Neural progenitor cell (in vitro differentiated cells): ENCODE results near the gene TRA2B. TPM values are rescaled to one million over a fixed set of nuclear protein-coding genes. Genes with fewer than 3 reads are reported as not detected.

Experiments
- DNase-seq: peaks from one replicate; pipeline ENCODE4 v3.0.0-alpha.2; 2016; ENCODE audit warnings: low spot score
- H2AFZ ChIP-seq: fragments of 200-600 bp; sonication (generic); replicated peaks from 2 replicates; pipeline ENCODE4 v1.6.1; 2016; ENCODE audit warnings: antibody characterized with exemption
- H3F3A ChIP-seq: fragments of 200-600 bp; sonication (generic); 2 replicates; pipeline ENCODE4 v1.6.1; 2016; ENCODE audit warnings: antibody characterized with exemption, low read depth
- H3K27ac ChIP-seq: fragments of 200-600 bp; sonication (generic); 2 replicates; pipeline ENCODE4 v1.5.1; 2016; ENCODE audit warnings: mild to moderate bottlenecking
- H3K27me3 ChIP-seq: fragments of 200-600 bp; sonication (generic); 2 replicates; pipeline ENCODE4 v1.6.1; 2016; ENCODE audit warnings: mild to moderate bottlenecking, moderate library complexity
- H3K36me3 ChIP-seq: fragments of 200-600 bp; sonication (generic); 2 replicates; pipeline ENCODE4 v1.5.1; 2016
- H3K4me1 ChIP-seq: fragments of 200-600 bp; sonication (generic); 2 replicates; pipeline ENCODE4 v1.6.1; 2016; ENCODE audit warnings: mixed run types
- H3K4me2 ChIP-seq: fragments of 200-600 bp; sonication (generic); 2 replicates; pipeline ENCODE4 v1.6.1; 2016
- H3K4me3 ChIP-seq: fragments of 200-600 bp; sonication (generic); 2 replicates; pipeline ENCODE4 v1.5.1; 2016
- H3K79me2 ChIP-seq: fragments of 200-600 bp; sonication (generic); 2 replicates; pipeline ENCODE4 v1.6.1; 2016; ENCODE audit warnings: low read depth
- H3K9ac ChIP-seq: fragments of 200-600 bp; sonication (generic); 2 replicates; pipeline ENCODE4 v1.6.1; 2016
- H3K9me3 ChIP-seq: fragments of 200-600 bp; sonication (generic); 2 replicates; pipeline ENCODE4 v1.5.1; 2016; ENCODE audit warnings: low read depth
- H4K20me1 ChIP-seq: fragments of 200-600 bp; sonication (generic); 2 replicates; pipeline ENCODE4 v1.6.1; 2016; ENCODE audit warnings: low read depth
- H3K27ac Mint-ChIP-seq: 3 replicates; pipeline ENCODE4 v1.8.0; 2021; ENCODE audit warnings: mixed read lengths
- H3K27me3 Mint-ChIP-seq: 2 replicates; pipeline ENCODE4 v1.8.0; 2022; ENCODE audit warnings: low read depth, mild to moderate bottlenecking, inconsistent platforms, moderate library complexity, mixed read lengths; ENCODE audit not compliant: insufficient read depth
- H3K36me3 Mint-ChIP-seq: 3 replicates; pipeline ENCODE4 v1.8.0; 2021; ENCODE audit warnings: mixed read lengths
- H3K4me1 Mint-ChIP-seq: 3 replicates; pipeline ENCODE4 v1.8.0; 2021; ENCODE audit warnings: mixed read lengths
- H3K4me3 Mint-ChIP-seq: 3 replicates; pipeline ENCODE4 v1.8.0; 2021; ENCODE audit warnings: mild to moderate bottlenecking, moderate library complexity, mixed read lengths
- H3K9me3 Mint-ChIP-seq: 3 replicates; pipeline ENCODE4 v1.8.0; 2020; ENCODE audit warnings: mixed read lengths
- CTCF ChIP-seq: fragments of 200-600 bp; sonication (generic); IDR thresholded peaks from 2 replicates; pipeline ENCODE4 v1.5.1; 2017; ENCODE audit warnings: antibody characterized with exemption, mild to moderate bottlenecking
- EZH2 ChIP-seq: fragments of 200-600 bp; sonication (generic); IDR thresholded peaks from 2 replicates; pipeline ENCODE4 v1.6.1; 2017; ENCODE audit warnings: antibody characterized with exemption, mild to moderate bottlenecking, moderate library complexity
- EZH2phosphoT487 ChIP-seq: fragments of 200-600 bp; sonication (generic); IDR thresholded peaks from 2 replicates; pipeline ENCODE4 v1.6.1; 2017; ENCODE audit warnings: antibody characterized with exemption
- total RNA-seq: library from RNA; depleted of rRNA; stranded (reverse); fragments of >200 nt; gene quantifications from 2 replicates; pipeline ENCODE4 v1.2.3, GENCODE V29; 2015; ENCODE audit warnings: low replicate concordance

TRA2B gene
- total RNA-seq, 1 donor from 2014 or later, result 431 TPM

- no peaks in the 10 kb centered on the region for H3K36me3 Mint-ChIP-seq
- H2AFZ ChIP-seq, result no peak overlapping the region
- no peak for TF ChIP-seq EZH2
- no peak overlapping the region for H3K27ac ChIP-seq
- H3F3A ChIP-seq, result no peaks in the 10 kb centered on the region
- no peaks in the 10 kb centered on the region for H3K79me2 ChIP-seq
- peaks cover 5% of the 10 kb centered on the region for H3K27me3 Mint-ChIP-seq
- no peaks in the 10 kb centered on the region for H3K27me3 ChIP-seq
- H3K4me1 ChIP-seq, result no peaks in the 10 kb centered on the region
- H3K4me3 ChIP-seq, result no peak overlapping the region
- no peak overlapping the region for H3K27ac Mint-ChIP-seq
- no peaks in the 10 kb centered on the region for H3K36me3 ChIP-seq
- H3K4me2 ChIP-seq, result no peak overlapping the region
- H4K20me1 ChIP-seq, result no peaks in the 10 kb centered on the region
- no peak overlapping the region for H3K4me3 Mint-ChIP-seq
- H3K4me1 Mint-ChIP-seq, result peaks cover 3% of the 10 kb centered on the region
- no peak for DNase-seq
- no peaks in the 10 kb centered on the region for H3K9me3 Mint-ChIP-seq
- no peaks in the 10 kb centered on the region for H3K9me3 ChIP-seq
- no peak overlapping the region for H3K9ac ChIP-seq
Measured at GRCh38 chr3:185874119-185874518, 63.7 kb downstream of the TRA2B start.

GRCh38 chr3:185867650-185868049 is 70.2 kb downstream of the TRA2B start:
- no peaks in the 10 kb centered on the region for H3K27me3 ChIP-seq
- no peaks in the 10 kb centered on the region for H3F3A ChIP-seq
- H3K9me3 ChIP-seq, result no peaks in the 10 kb centered on the region
- no peaks in the 10 kb centered on the region for H4K20me1 ChIP-seq
- H3K4me1 ChIP-seq, result peaks cover 10% of the 10 kb centered on the region
- Mint-ChIP-seq H3K4me3 (no peak overlapping the region), H3K27me3 (peaks cover 2% of the 10 kb centered on the region), H3K36me3 (no peaks in the 10 kb centered on the region), H3K4me1 (peaks cover 5% of the 10 kb centered on the region), H3K27ac (no peak overlapping the region), H3K9me3 (no peaks in the 10 kb centered on the region)
- no peak for DNase-seq
- H3K27ac ChIP-seq, result no peak overlapping the region
- no peak overlapping the region for H3K9ac ChIP-seq
- H3K36me3 ChIP-seq, result no peaks in the 10 kb centered on the region
- H3K4me3 ChIP-seq, result no peak overlapping the region
- H3K79me2 ChIP-seq, result no peaks in the 10 kb centered on the region
- no peak for TF ChIP-seq EZH2
- no peak for TF ChIP-seq EZH2phosphoT487
- no peak for TF ChIP-seq CTCF
- no peak overlapping the region for H2AFZ ChIP-seq
- no peak overlapping the region for H3K4me2 ChIP-seq

GRCh38 chr3:185866995-185867394 is 70.8 kb downstream of the TRA2B start:
- TF ChIP-seq EZH2phosphoT487, result no peak
- no peak for TF ChIP-seq CTCF
- no peak for TF ChIP-seq EZH2
- no peak overlapping the region for H3K9ac ChIP-seq
- H3K36me3 Mint-ChIP-seq, result no peaks in the 10 kb centered on the region
- H3K9me3 ChIP-seq, result no peaks in the 10 kb centered on the region
- peak overlapping the region; percentile 16 for H3K27ac Mint-ChIP-seq
- peaks cover 10% of the 10 kb centered on the region for H3K4me1 ChIP-seq
- H3K27me3 Mint-ChIP-seq, result peaks cover 2% of the 10 kb centered on the region
- H4K20me1 ChIP-seq, result no peaks in the 10 kb centered on the region
- no peaks in the 10 kb centered on the region for H3K9me3 Mint-ChIP-seq
- H3K4me2 ChIP-seq, result no peak overlapping the region
- no peaks in the 10 kb centered on the region for H3K79me2 ChIP-seq
- H3K27me3 ChIP-seq, result no peaks in the 10 kb centered on the region
- H3F3A ChIP-seq, result no peaks in the 10 kb centered on the region
- no peak overlapping the region for H3K4me3 ChIP-seq
- H3K4me3 Mint-ChIP-seq, result no peak overlapping the region
- H3K27ac ChIP-seq, result no peak overlapping the region
- DNase-seq, result no peak
- H3K4me1 Mint-ChIP-seq, result peaks cover 5% of the 10 kb centered on the region
- no peak overlapping the region for H2AFZ ChIP-seq
- H3K36me3 ChIP-seq, result no peaks in the 10 kb centered on the region

- no peak for DNase-seq
- Histone ChIP-seq H3K4me1 (peaks cover 10% of the 10 kb centered on the region), H3F3A (no peaks in the 10 kb centered on the region), H3K27me3 (no peaks in the 10 kb centered on the region), H3K4me3 (no peak overlapping the region), H3K4me2 (no peak overlapping the region), H4K20me1 (no peaks in the 10 kb centered on the region), H3K79me2 (no peaks in the 10 kb centered on the region), H3K9me3 (no peaks in the 10 kb centered on the region), H3K9ac (no peak overlapping the region), H2AFZ (no peak overlapping the region), H3K27ac (no peak overlapping the region), H3K36me3 (no peaks in the 10 kb centered on the region)
- no peaks in the 10 kb centered on the region for H3K9me3 Mint-ChIP-seq
- no peaks in the 10 kb centered on the region for H3K36me3 Mint-ChIP-seq
- peaks cover 5% of the 10 kb centered on the region for H3K4me1 Mint-ChIP-seq
- no peak for TF ChIP-seq EZH2
- TF ChIP-seq CTCF, result no peak
- TF ChIP-seq EZH2phosphoT487, result no peak
- no peak overlapping the region for H3K4me3 Mint-ChIP-seq
- no peak overlapping the region for H3K27ac Mint-ChIP-seq
- H3K27me3 Mint-ChIP-seq, result peaks cover 2% of the 10 kb centered on the region
Measured at GRCh38 chr3:185866555-185866954, 71.3 kb downstream of the TRA2B start.

Other genes with a start within 250 kb of the TRA2B start
- 147 and 152 TPM in 2 replicates for gene IGF2BP2, start 113.0 kb downstream of the TRA2B start, total RNA-seq
- 12.5 and 16.3 TPM in 2 replicates for gene ETV5, start 171.1 kb upstream of the TRA2B start, total RNA-seq